Esophagus squamous epithelium (tissue), 5 donors: ENCODE measurements around the gene TAS1R2. TPM values are rescaled to one million over a fixed set of nuclear protein-coding genes. Genes with fewer than 3 reads are reported as not detected.

Experiments
- DNase-seq: peaks from one replicate; lab custom pipeline; 2025; lab: John Stamatoyannopoulos, UW
- H3K27ac ChIP-seq, 4 donors: fragments of 200-600 bp; sonication (generic); one replicate each; pipeline ENCODE4 v1.5.1; 2016 to 2019; ENCODE audit warnings: mild to moderate bottlenecking in 1 of 4
- H3K27me3 ChIP-seq, 4 donors: fragments of 200-600 bp; sonication (generic); 1 replicate in 3 of 4; 2 replicates in 1 of 4; pipeline versions ENCODE4 v1.5.1 to v1.6.0; 2017 to 2021; ENCODE audit warnings: antibody characterized with exemption in 1 of 4
- H3K36me3 ChIP-seq, 3 donors: fragments of 200-600 bp; sonication (generic); one replicate each; pipeline ENCODE4 v1.5.1; 2016 to 2019
- H3K4me1 ChIP-seq, 3 donors: fragments of 200-600 bp; sonication (generic); one replicate each; pipeline ENCODE4 v1.5.1; 2017 to 2019
- H3K4me3 ChIP-seq, 4 donors: fragments of 200-600 bp; sonication (generic); 1 replicate in 3 of 4; 2 replicates in 1 of 4; pipeline ENCODE4 v1.5.1; 2016 to 2019; ENCODE audit warnings: mild to moderate bottlenecking in 2 of 4, moderate library complexity in 1 of 4
- H3K9me3 ChIP-seq, 3 donors: fragments of 200-600 bp; sonication (generic); one replicate each; pipeline ENCODE4 v1.5.1; 2016 to 2019
- POLR2A ChIP-seq, 4 donors: fragments of 450-650 bp; IDR thresholded peaks; one replicate each; pipeline ENCODE4 v1.6.1; 2017; ENCODE audit warnings: antibody characterized with exemption in 4 of 4, mild to moderate bottlenecking in 4 of 4, moderate library complexity in 3 of 4
- WGBS, 2 donors: methylation state at CpG; one replicate each; pipeline ENCODE4 v1.1.5; 2018; 5-methylcytosine and 5-hydroxymethylcytosine counted together
- intact Hi-C: fragments of 100-400 bp; cut with DNase I; formaldehyde crosslinking; loops from one replicate; pipeline ENCODE4 v1.15.0; 2022
- total RNA-seq, 4 donors: library from RNA; depleted of rRNA; stranded (reverse); fragments of >200 nt; gene quantifications; one replicate each; pipeline ENCODE4 v1.1.0, GENCODE V29; 2016
- TF ChIP-seq, protein P1 (sequence below), 6 experiments: fragments of 450-650 bp in 4 of 6; fragments of 200-600 bp in 2 of 6; sonication (generic) in 2 of 6; IDR thresholded peaks; one replicate each; pipeline ENCODE4 v1.5.1; 2016 to 2019; ENCODE audit warnings: antibody characterized with exemption in 6 of 6, mild to moderate bottlenecking in 4 of 6, moderate library complexity in 4 of 6
- donor health status: DM: yes; HTN: yes; CAD: no.

TAS1R2 gene
- total RNA-seq, 4 donors from 2014 or later, result not detected

DNA sequence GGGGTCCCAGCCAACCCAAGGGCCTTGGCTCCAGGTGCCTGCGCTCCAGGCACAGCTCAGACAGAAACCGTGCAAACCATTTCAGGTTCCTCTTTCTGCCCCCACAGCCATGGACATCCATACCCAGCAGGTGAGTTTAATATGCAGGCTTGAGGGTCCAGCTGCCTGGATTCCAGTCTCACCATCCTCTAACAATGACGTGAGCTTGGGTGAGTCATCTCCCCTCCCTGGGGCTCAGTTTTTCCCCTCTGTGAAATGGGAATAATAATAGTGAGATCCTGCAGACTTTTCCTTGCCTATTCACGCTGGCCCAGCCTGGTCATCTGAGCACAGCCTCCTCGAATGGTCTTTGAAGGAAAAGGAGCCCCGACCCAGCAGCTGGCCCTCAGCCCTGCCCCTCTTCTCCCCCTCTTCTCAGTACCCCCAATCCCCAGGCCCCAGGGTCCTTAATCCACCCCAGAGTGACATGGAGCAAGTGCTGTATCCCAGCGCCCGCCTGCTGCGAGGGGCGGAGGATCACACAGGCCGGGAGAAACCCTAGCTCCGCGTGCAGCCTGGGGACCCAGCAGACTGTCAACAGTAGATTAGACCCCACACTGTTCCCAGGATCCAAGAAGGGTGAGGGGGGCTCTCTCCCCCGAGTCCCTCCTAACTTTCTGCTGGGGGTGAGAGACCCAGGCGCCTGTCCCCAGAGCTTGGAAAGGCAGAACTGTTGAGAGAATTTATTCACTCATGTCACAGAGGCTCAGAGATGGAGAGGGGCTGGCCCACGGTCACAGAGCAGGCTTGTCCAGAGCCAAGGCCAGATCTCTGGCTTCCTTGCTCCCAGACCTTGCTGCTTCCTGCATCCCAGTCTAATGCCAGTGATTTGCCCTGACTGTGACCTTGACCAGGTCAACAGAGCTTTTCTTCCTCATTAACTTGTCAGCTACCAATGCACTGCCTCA is 49.2 kb downstream of the TAS1R2 start:
- Histone ChIP-seq H3K27ac (no peak overlapping the region), H3K36me3 (no peaks in the 10 kb centered on the region), H3K9me3 (no peaks in the 10 kb centered on the region), H3K27me3 (peaks cover 0 to 58% (median 0%) of the 10 kb centered on the region in 4 donors), H3K4me3 (no peak overlapping the region), H3K4me1 (no peaks in the 10 kb centered on the region)
- intact Hi-C loops, result no loop called here
- TF ChIP-seq POLR2A (IDR thresholded peaks at IDR 0.05), result no peak
- TF ChIP-seq, protein P1, sequence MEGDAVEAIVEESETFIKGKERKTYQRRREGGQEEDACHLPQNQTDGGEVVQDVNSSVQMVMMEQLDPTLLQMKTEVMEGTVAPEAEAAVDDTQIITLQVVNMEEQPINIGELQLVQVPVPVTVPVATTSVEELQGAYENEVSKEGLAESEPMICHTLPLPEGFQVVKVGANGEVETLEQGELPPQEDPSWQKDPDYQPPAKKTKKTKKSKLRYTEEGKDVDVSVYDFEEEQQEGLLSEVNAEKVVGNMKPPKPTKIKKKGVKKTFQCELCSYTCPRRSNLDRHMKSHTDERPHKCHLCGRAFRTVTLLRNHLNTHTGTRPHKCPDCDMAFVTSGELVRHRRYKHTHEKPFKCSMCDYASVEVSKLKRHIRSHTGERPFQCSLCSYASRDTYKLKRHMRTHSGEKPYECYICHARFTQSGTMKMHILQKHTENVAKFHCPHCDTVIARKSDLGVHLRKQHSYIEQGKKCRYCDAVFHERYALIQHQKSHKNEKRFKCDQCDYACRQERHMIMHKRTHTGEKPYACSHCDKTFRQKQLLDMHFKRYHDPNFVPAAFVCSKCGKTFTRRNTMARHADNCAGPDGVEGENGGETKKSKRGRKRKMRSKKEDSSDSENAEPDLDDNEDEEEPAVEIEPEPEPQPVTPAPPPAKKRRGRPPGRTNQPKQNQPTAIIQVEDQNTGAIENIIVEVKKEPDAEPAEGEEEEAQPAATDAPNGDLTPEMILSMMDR (IDR thresholded peaks at IDR 0.05), result no peak
- WGBS, 2 donors, result 58 to 66% methylated on average over 6 to 13 of the region's 16 CpGs
- DNase-seq, result no peak

DNA sequence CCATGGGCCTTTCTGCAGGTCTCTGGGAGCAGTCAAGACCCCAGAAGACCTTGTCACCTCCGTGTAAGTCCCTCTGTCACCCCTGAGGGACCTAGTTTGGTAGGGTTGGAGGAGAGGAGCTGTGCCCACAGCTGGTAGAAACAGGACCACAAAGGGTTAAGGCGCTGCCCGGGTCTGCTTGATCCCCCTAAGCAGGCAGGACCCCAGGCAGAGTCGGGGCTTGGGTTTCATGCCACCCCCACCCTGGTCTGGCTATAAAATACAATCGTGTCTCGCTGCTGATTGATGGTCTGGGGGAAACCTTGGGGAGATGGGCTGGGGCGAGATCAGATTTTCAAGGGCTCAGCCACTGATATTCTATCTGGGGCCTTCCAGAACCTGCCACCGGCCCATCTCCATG is 50.9 kb downstream of the TAS1R2 start:
- Histone ChIP-seq H3K36me3 (no peaks in the 10 kb centered on the region), H3K4me3 (no peak overlapping the region), H3K27ac (no peak overlapping the region), H3K27me3 (peaks cover 0 to 57% (median 0%) of the 10 kb centered on the region in 4 donors), H3K9me3 (no peaks in the 10 kb centered on the region), H3K4me1 (peaks cover 0 to 5% (median 0%) of the 10 kb centered on the region in 3 donors)
- intact Hi-C loops, result no loop called here
- WGBS, 2 donors, result 66% methylated on average over 7 of the region's 8 CpGs; no CpG with 5 or more reads in 1 of the 2 donors
- TF ChIP-seq, protein P1 (IDR thresholded peaks at IDR 0.05), result no peak
- TF ChIP-seq POLR2A (IDR thresholded peaks at IDR 0.05), result no peak
- DNase-seq, result no peak

DNA sequence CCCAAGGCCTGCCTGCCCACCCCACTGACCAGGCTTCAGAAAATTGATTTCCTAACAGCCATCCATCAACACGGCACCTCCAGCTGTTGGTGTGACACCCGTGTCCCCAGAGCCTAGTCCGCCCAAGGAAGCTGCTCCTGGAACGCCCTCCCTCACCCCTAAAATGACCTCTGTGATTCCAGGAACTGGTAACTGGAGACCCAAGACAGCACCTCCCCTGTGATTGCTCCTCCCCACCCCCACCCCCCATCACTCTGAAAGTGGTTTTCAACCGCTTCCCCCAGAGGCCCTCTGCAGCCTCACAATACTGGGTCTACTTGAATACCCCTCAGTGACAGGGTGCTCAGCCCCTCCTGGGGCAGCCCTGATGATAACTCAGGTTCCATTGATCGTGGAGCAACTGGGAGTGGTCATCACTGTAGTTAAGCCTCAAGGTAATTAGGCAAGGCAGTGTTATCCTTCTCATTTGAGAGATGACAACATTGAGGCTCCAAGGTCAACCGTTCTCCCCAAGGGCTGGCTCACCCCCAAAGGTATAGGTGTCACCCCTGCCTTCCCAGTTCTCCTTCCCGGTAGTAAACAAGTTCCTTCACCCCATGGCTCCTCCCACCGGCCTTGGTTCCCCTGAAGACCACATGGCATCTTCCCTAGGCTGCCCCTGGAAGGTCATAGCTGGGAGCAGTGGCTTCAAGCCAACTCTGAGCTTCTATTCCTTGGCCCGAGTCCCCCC is 52.0 kb downstream of the TAS1R2 start:
- H3K27ac ChIP-seq, result no peak overlapping the region
- no peak overlapping the region for H3K4me3 ChIP-seq
- WGBS, 2 donors, result 57 to 66% methylated on average over 4 to 5 of the region's 10 CpGs
- TF ChIP-seq, protein P1 (IDR thresholded peaks at IDR 0.05), result no peak
- no peak for TF ChIP-seq POLR2A (IDR thresholded peaks at IDR 0.05)
- H3K4me1 ChIP-seq, result peaks cover 0 to 8% (median 0%) of the 10 kb centered on the region in 3 donors
- DNase-seq, result no peak
- H3K27me3 ChIP-seq, result peaks cover 0 to 57% (median 0%) of the 10 kb centered on the region in 4 donors
- no peaks in the 10 kb centered on the region for H3K9me3 ChIP-seq
- no peaks in the 10 kb centered on the region for H3K36me3 ChIP-seq
- intact Hi-C loops, result no loop called here

DNA sequence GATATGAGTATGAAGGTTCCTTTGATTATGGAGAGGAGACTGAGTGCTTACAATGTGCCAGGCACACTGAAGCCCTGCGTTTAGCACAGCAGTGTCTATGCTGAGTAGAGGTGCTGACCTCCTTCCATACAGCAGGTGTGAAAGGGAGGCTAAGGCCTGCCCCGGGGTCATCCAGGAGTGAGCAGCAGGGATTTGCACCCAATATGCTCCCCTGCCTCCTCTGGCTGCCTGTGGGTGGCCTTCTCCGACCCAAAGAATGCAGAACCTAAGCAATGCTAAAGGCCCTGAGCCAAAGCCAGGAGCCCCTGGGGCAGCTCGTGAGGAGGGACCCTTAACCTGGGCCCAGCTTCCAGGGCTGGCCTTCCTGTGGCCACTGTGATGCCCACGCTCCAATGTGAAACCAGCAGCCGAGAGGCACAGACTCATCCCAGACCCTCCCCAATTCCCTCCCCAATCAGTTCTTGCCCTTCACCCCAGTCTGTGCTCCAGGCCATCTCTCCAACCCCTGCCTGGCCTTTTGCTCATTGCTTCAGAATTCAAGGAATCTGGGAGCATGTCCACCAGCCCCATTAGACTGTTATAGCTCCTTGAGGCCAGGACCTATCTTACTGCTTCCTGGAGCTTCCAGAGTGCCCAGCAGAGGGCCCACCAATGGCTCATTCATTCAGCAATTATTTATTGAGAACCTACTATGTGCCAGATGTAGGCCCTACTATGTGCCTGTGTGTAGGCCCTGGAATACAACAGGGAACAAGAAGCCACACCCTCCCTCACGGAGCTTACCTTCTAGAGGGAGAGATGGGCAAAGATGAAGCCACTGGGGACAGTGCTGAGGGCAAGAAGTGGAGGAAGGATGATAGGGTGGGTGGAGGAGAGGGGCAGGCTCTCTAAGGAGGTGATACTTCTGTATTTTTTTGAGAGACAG is 53.3 kb downstream of the TAS1R2 start:
- WGBS, 2 donors, result 71 to 92% methylated on average over 3 to 5 of the region's 7 CpGs
- Histone ChIP-seq H3K9me3 (no peaks in the 10 kb centered on the region), H3K36me3 (no peaks in the 10 kb centered on the region), H3K27ac (no peak overlapping the region), H3K4me3 (no peak overlapping the region), H3K4me1 (peaks cover 0 to 8% (median 0%) of the 10 kb centered on the region in 3 donors), H3K27me3 (peaks cover 0 to 56% (median 0%) of the 10 kb centered on the region in 4 donors)
- no peak for TF ChIP-seq POLR2A (IDR thresholded peaks at IDR 0.05)
- TF ChIP-seq, protein P1 (IDR thresholded peaks at IDR 0.05), result no peak
- intact Hi-C loops, result no loop called here
- no peak for DNase-seq
